GM08714 (cell line): ENCODE data around the gene ESRRB.

Source experiments
- H3K4me3 ChIP-seq: fragments of 200-500 bp; sonication (Bioruptor generic); 2 replicates; pipeline ENCODE4 v1.5.1; 2014; ENCODE audit warnings: mild to moderate bottlenecking, low read length, inconsistent platforms
- ZNF274 ChIP-seq: IDR thresholded peaks from 2 replicates; pipeline ENCODE4 v1.6.1; 2012; ENCODE audit warnings: mild to moderate bottlenecking, low read depth, low read length

Gene ESRRB

GRCh38 chr14:76537906-76538647 lies 162.1 kb downstream of the ESRRB start:
- H3K4me3 ChIP-seq: no peak overlapping the region
- TF ChIP-seq ZNF274: no peak

- TF ChIP-seq ZNF274: no peak
- no peak overlapping the region for H3K4me3 ChIP-seq
Observed at GRCh38 chr14:76538648-76539008, 162.7 kb downstream of the ESRRB start.

GRCh38 chr14:76539130-76539529 lies 163.2 kb downstream of the ESRRB start:
- no peak overlapping the region for H3K4me3 ChIP-seq
- no peak for TF ChIP-seq ZNF274

GRCh38 chr14:76541594-76542219 lies 165.8 kb downstream of the ESRRB start:
- no peak for TF ChIP-seq ZNF274
- no peak overlapping the region for H3K4me3 ChIP-seq

- no peak overlapping the region for H3K4me3 ChIP-seq
- TF ChIP-seq ZNF274: no peak
Observed at GRCh38 chr14:76546426-76547221, 170.7 kb downstream of the ESRRB start.

- no peak for TF ChIP-seq ZNF274
- no peak overlapping the region for H3K4me3 ChIP-seq
Observed at GRCh38 chr14:76547831-76548230, 171.9 kb downstream of the ESRRB start.

GRCh38 chr14:76550534-76550933 lies 174.6 kb downstream of the ESRRB start:
- H3K4me3 ChIP-seq: no peak overlapping the region
- no peak for TF ChIP-seq ZNF274

GRCh38 chr14:76551116-76551515 lies 175.2 kb downstream of the ESRRB start:
- H3K4me3 ChIP-seq: no peak overlapping the region
- no peak for TF ChIP-seq ZNF274
